Mesenchymal stem cell (in vitro differentiated cells and primary cell): ENCODE results near the gene MAOB.

Experiments
- DNase-seq: peaks from one replicate; pipeline ENCODE4 v3.0.0-alpha.2; 2013
- H2AFZ ChIP-seq: one replicate; pipeline ENCODE4 v1.6.1; 2013; ENCODE audit warnings: low read depth, mild to moderate bottlenecking, control low read depth, inconsistent platforms, low read length, moderate library complexity
- H2AK5ac ChIP-seq: 2 replicates; pipeline ENCODE4 v1.6.1; 2013; ENCODE audit warnings: low read length, moderate library complexity, mild to moderate bottlenecking, inconsistent platforms; ENCODE audit not compliant: severe bottlenecking
- H2BK120ac ChIP-seq: one replicate; pipeline ENCODE4 v1.6.1; 2013; ENCODE audit warnings: low read depth, mild to moderate bottlenecking, inconsistent platforms, low read length, moderate library complexity
- H2BK12ac ChIP-seq, 2 experiments: one replicate each; pipeline ENCODE4 v1.6.1; 2013; ENCODE audit warnings: inconsistent platforms in 2 of 2, low read length in 2 of 2, mild to moderate bottlenecking in 2 of 2, moderate library complexity in 2 of 2, control low read depth in 1 of 2
- H2BK15ac ChIP-seq: one replicate; pipeline ENCODE4 v1.6.1; 2013; ENCODE audit warnings: mild to moderate bottlenecking, low read depth, inconsistent platforms; ENCODE audit not compliant: poor library complexity, severe bottlenecking
- H2BK5ac ChIP-seq: 2 replicates; pipeline ENCODE4 v1.6.1; 2013; ENCODE audit warnings: low read depth, mild to moderate bottlenecking, low read length, control low read depth, inconsistent platforms; ENCODE audit not compliant: poor library complexity, severe bottlenecking
- H3K14ac ChIP-seq, 2 experiments: one replicate each; pipeline ENCODE4 v1.6.1; 2013; ENCODE audit warnings: inconsistent platforms in 2 of 2, low read length in 2 of 2, control low read depth in 1 of 2, mild to moderate bottlenecking in 1 of 2, moderate library complexity in 1 of 2
- H3K18ac ChIP-seq, 2 experiments: one replicate each; pipeline ENCODE4 v1.6.1; 2013; ENCODE audit warnings: inconsistent platforms in 2 of 2, low read length in 2 of 2, control low read depth in 1 of 2, low read depth in 1 of 2, mild to moderate bottlenecking in 1 of 2
- H3K23ac ChIP-seq, 2 experiments: one replicate each; pipeline ENCODE4 v1.6.1; 2013; ENCODE audit warnings: inconsistent platforms in 2 of 2, low read length in 2 of 2, mild to moderate bottlenecking in 2 of 2, moderate library complexity in 2 of 2, control low read depth in 1 of 2
- H3K27ac ChIP-seq: 2 replicates; pipeline ENCODE4 v1.5.1; 2013; ENCODE audit warnings: mild to moderate bottlenecking, moderate library complexity, low read length, control low read depth, inconsistent platforms; ENCODE audit not compliant: poor library complexity, severe bottlenecking
- H3K27me3 ChIP-seq, 2 experiments: 2 replicates each; pipeline versions ENCODE4 v1.6.1 to v1.7.0; 2013; ENCODE audit warnings: low read length in 2 of 2, mild to moderate bottlenecking in 2 of 2, moderate library complexity in 2 of 2, control low read depth in 1 of 2, inconsistent platforms in 1 of 2; ENCODE audit not compliant: control insufficient read depth in 1 of 2, insufficient read depth in 1 of 2
- H3K36me3 ChIP-seq, 2 experiments: 2 replicates each; pipeline versions ENCODE4 v1.6.1 to v1.7.0; 2013; ENCODE audit warnings: low read length in 2 of 2, control low read depth in 1 of 2, inconsistent platforms in 1 of 2, low read depth in 1 of 2, mild to moderate bottlenecking in 1 of 2; ENCODE audit not compliant: insufficient read depth in 2 of 2, control insufficient read depth in 1 of 2
- H3K4ac ChIP-seq, 2 experiments: one replicate each; pipeline ENCODE4 v1.6.1; 2013; ENCODE audit warnings: inconsistent platforms in 2 of 2, low read length in 2 of 2, mild to moderate bottlenecking in 2 of 2, moderate library complexity in 2 of 2, control low read depth in 1 of 2, low read depth in 1 of 2
- H3K4me1 ChIP-seq: 2 replicates; pipeline ENCODE4 v1.6.1; 2013; ENCODE audit warnings: low read depth, low read length, control low read depth; ENCODE audit not compliant: control insufficient read depth, insufficient read depth
- H3K4me2 ChIP-seq: 2 replicates; pipeline ENCODE4 v1.6.1; 2013; ENCODE audit warnings: low read length, mild to moderate bottlenecking, inconsistent platforms; ENCODE audit not compliant: poor library complexity, severe bottlenecking
- H3K4me3 ChIP-seq, 2 experiments: 2 replicates each; pipeline versions ENCODE4 v1.5.1 to v1.7.0; 2013; ENCODE audit warnings: low read length in 2 of 2, mild to moderate bottlenecking in 2 of 2, control low read depth in 1 of 2, low read depth in 1 of 2; ENCODE audit not compliant: insufficient read depth in 1 of 2
- H3K79me1 ChIP-seq: replicated peaks from 2 replicates; pipeline ENCODE4 v1.6.1; 2013; ENCODE audit warnings: mild to moderate bottlenecking, control low read depth, low read length, inconsistent platforms; ENCODE audit not compliant: poor library complexity, severe bottlenecking
- H3K9ac ChIP-seq: 2 replicates; pipeline ENCODE4 v1.7.0; 2013; ENCODE audit warnings: mild to moderate bottlenecking, low read length, moderate library complexity
- H3K9me3 ChIP-seq: 2 replicates; pipeline ENCODE4 v1.7.0; 2013; ENCODE audit warnings: mild to moderate bottlenecking, low read length; ENCODE audit not compliant: control insufficient read depth
- H4K8ac ChIP-seq: one replicate; pipeline ENCODE4 v1.6.1; 2013; ENCODE audit warnings: inconsistent platforms, mild to moderate bottlenecking, low read length, moderate library complexity
- H4K91ac ChIP-seq: one replicate; pipeline ENCODE4 v1.6.1; 2013; ENCODE audit warnings: mild to moderate bottlenecking, low read length, inconsistent platforms
- WGBS: methylation state at CpG from one replicate; pipeline ENCODE4 v1.1.7; 2013; ENCODE audit warnings: mixed read lengths; 5-methylcytosine and 5-hydroxymethylcytosine counted together

Gene MAOB

DNA sequence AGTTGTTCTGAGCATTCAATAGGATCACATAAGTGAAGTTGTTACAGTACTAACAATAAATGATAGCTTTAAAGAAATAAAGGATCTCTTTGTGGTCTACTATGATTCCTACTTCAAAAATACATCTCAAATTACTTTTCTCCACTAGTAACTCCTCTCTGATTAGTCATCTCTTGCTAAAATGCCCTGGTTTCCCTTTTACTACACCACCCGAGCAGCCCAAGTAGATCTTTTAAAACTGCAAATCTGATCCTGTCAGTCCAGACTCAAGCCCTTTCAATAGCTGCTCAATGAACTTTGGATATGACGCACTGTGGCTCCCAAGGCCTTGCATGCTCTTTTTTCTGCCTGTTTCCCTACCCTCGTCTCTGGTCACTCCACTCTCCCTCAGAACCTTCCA lies 128.6 kb downstream of the MAOB start:
- Histone ChIP-seq H3K27ac (no peak overlapping the region), H3K36me3 (no peaks in the 10 kb centered on the region), H3K9me3 (peaks cover 5% of the 10 kb centered on the region), H3K4me3 (no peak overlapping the region), H4K8ac (no peak overlapping the region), H3K14ac (no peak overlapping the region), H3K23ac (no peak overlapping the region), H2AK5ac (no peak overlapping the region), H3K79me1 (no peaks in the 10 kb centered on the region), H3K4me1 (no peaks in the 10 kb centered on the region), H3K9ac (no peak overlapping the region), H3K18ac (no peak overlapping the region), H2BK120ac (no peak overlapping the region), H2BK15ac (no peak overlapping the region), H3K27me3 (peaks cover 0 to 24% of the 10 kb centered on the region in 2 experiments), H3K4me2 (no peak overlapping the region), H2BK12ac (no peak overlapping the region), H2AFZ (no peak overlapping the region), H4K91ac (no peak overlapping the region), H3K4ac (no peak overlapping the region), H2BK5ac (no peak overlapping the region)
- 75% methylated on average over 3 of the region's 3 CpGs for WGBS
- no peak for DNase-seq

DNA sequence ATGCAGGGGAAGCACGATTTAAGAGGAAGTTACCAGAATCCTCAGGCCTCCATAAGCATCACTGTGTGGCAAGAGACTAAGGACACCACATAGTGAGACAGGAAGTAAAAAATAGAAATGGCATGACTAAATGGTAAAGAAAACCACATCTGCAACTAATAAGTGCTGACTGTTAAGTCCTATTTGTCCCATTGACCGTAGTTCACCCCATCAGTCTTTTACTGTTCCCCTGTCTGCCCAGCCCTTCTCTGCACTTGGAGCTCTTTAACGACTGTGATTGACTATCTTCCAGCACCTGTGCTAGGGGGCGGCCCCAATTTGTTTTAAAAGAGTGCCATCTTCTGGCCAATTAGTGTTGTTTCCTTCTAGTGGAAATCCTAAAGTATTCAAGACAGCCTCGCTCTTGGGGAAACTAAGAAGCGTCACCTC lies 132.0 kb downstream of the MAOB start:
- no peak overlapping the region for H2BK5ac ChIP-seq
- peak; percentile 57 for DNase-seq

DNA sequence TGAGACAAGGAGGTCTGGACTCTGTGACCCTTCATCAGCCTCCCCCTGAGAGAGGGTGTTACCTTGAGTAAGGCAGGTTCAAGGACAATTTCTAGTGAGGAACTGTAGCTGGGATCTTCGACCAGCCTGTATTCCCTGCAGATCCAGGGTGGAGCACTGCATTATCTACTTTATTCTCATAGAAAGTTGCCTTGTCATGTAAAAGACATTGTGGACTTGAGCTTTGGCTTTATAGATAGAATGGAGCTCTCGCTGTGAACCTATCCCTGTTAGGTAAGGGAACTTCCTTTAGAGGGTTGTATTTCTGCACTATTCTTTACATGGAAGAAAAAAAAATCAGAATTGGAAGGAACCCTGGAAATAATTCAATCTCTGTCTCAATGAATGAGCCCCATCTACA lies 134.8 kb downstream of the MAOB start:
- no peak overlapping the region for H2AK5ac ChIP-seq
- no peak overlapping the region for H3K9ac ChIP-seq
- H2BK5ac ChIP-seq: no peak overlapping the region
- no peak overlapping the region for H3K23ac ChIP-seq
- no peak overlapping the region for H2AFZ ChIP-seq
- H3K4ac ChIP-seq: no peak overlapping the region
- H3K27me3 ChIP-seq: peaks cover 0 to 35% of the 10 kb centered on the region in 2 experiments
- peaks cover 4% of the 10 kb centered on the region for H3K4me1 ChIP-seq
- no peak overlapping the region for H3K4me3 ChIP-seq
- no peaks in the 10 kb centered on the region for H3K79me1 ChIP-seq
- H3K18ac ChIP-seq: no peak overlapping the region
- no peak overlapping the region for H2BK15ac ChIP-seq
- DNase-seq: no peak
- WGBS: 100% methylated on average over 1 of the region's 2 CpGs
- no peak overlapping the region for H2BK12ac ChIP-seq
- no peak overlapping the region for H3K4me2 ChIP-seq
- no peak overlapping the region for H4K8ac ChIP-seq
- H2BK120ac ChIP-seq: no peak overlapping the region
- H3K14ac ChIP-seq: no peak overlapping the region
- no peaks in the 10 kb centered on the region for H3K36me3 ChIP-seq
- no peak overlapping the region for H3K27ac ChIP-seq
- peaks cover 5% of the 10 kb centered on the region for H3K9me3 ChIP-seq
- H4K91ac ChIP-seq: no peak overlapping the region

More for the DNA sequence above, 132.0 kb downstream of the MAOB start:
- Histone ChIP-seq H3K18ac (no peak overlapping the region), H3K27ac (no peak overlapping the region), H3K14ac (no peak overlapping the region), H4K8ac (no peak overlapping the region), H3K9ac (no peak overlapping the region), H3K27me3 (peaks cover 0 to 27% of the 10 kb centered on the region in 2 experiments), H3K23ac (no peak overlapping the region), H2BK120ac (no peak overlapping the region), H2BK12ac (no peak overlapping the region), H3K4me1 (no peaks in the 10 kb centered on the region), H2AK5ac (no peak overlapping the region), H3K4me3 (no peak overlapping the region), H3K79me1 (no peaks in the 10 kb centered on the region), H3K9me3 (peaks cover 5% of the 10 kb centered on the region), H3K36me3 (no peaks in the 10 kb centered on the region), H2BK15ac (no peak overlapping the region), H2AFZ (no peak overlapping the region), H4K91ac (no peak overlapping the region), H3K4ac (no peak overlapping the region), H3K4me2 (no peak overlapping the region)
- WGBS: 26% methylated on average over 3 of the region's 6 CpGs

GRCh38 chrX:43745938-43746721 lies 136.1 kb downstream of the MAOB start:
- Histone ChIP-seq H2AFZ (no peak overlapping the region), H3K9ac (no peak overlapping the region), H3K23ac (no peak overlapping the region), H3K79me1 (no peaks in the 10 kb centered on the region), H3K36me3 (no peaks in the 10 kb centered on the region), H4K91ac (no peak overlapping the region), H2BK5ac (no peak overlapping the region), H4K8ac (no peak overlapping the region), H3K9me3 (no peaks in the 10 kb centered on the region), H3K18ac (no peak overlapping the region), H2AK5ac (no peak overlapping the region), H2BK12ac (no peak overlapping the region), H2BK15ac (no peak overlapping the region), H3K27me3 (peaks cover 0 to 26% of the 10 kb centered on the region in 2 experiments), H3K4me2 (no peak overlapping the region), H2BK120ac (no peak overlapping the region), H3K4me3 (no peak overlapping the region), H3K27ac (no peak overlapping the region), H3K14ac (no peak overlapping the region), H3K4me1 (peaks cover 4% of the 10 kb centered on the region), H3K4ac (no peak overlapping the region)
- DNase-seq: peak; percentile 1
- 100% methylated on average over 3 of the region's 6 CpGs for WGBS
